Liver (tissue), 3 donors: Measurements from ENCODE around the gene SCN1B.
"Not testable (repeated sequence)": the region's sequence is repeated elsewhere in the genome, so short reads cannot be mapped to it uniquely, and the experiment has no call there.

Source experiments
- CTCF ChIP-seq: fragments of 150-350 bp; IDR thresholded peaks from 2 replicates; pipeline ENCODE4 v1.5.1; 2017; ENCODE audit warnings: improper control_type of control experiment, low read depth, low read length; ENCODE audit not compliant: missing input control
- FOXA1 ChIP-seq: IDR thresholded peaks from 2 replicates; pipeline ENCODE4 v1.6.1; 2016; ENCODE audit warnings: antibody characterized with exemption
- RAD21 ChIP-seq, 2 donors: IDR thresholded peaks; 2 replicates each; pipeline ENCODE4 v1.6.1; 2016; ENCODE audit warnings: antibody characterized with exemption in 2 of 2, mild to moderate bottlenecking in 2 of 2
- REST ChIP-seq: IDR thresholded peaks from 2 replicates; pipeline ENCODE4 v1.6.1; 2016; ENCODE audit warnings: antibody characterized with exemption, mild to moderate bottlenecking
- RXRA ChIP-seq, 2 donors: IDR thresholded peaks; 2 replicates each; pipeline ENCODE4 v1.6.1; 2017 to 2018; ENCODE audit warnings: antibody characterized with exemption in 2 of 2, mild to moderate bottlenecking in 1 of 2
- SP1 ChIP-seq: IDR thresholded peaks from 2 replicates; pipeline ENCODE4 v1.6.1; 2018; ENCODE audit warnings: antibody characterized with exemption, mild to moderate bottlenecking
- ZBTB33 ChIP-seq: IDR thresholded peaks from 2 replicates; pipeline ENCODE4 v1.6.1; 2016; ENCODE audit warnings: antibody characterized with exemption
- donor health status: healthy.
- donor health status: healthy.

- not testable (repeated sequence) for TF ChIP-seq ZBTB33; RAD21 (IDR thresholded peaks at IDR 0.05); SP1; CTCF; REST; FOXA1; RXRA (IDR thresholded peaks at IDR 0.05)
Observed at GRCh38 chr19:34998224-34998623, 32.0 kb upstream of the SCN1B start.
